Naive thymus-derived CD4-positive, alpha-beta T cell (primary cell): Measurements from ENCODE around the gene C5AR2. TPM values are rescaled to one million over a fixed set of nuclear protein-coding genes. Genes with fewer than 3 reads are reported as not detected.
A peak's percentile ranks its signal among the peaks of the same experiment; 100 is the strongest.

ENCODE experiments used
- ATAC-seq: fragments of 150-1000 bp; cut with Tn5 transposase; 2 replicates; pipeline ENCODE4 v1.10.0; 2021; ENCODE audit warnings: mild to moderate bottlenecking, moderate library complexity
- CTCF ChIA-PET: fragments of 350-600 bp; sonication (Branson Sonifier 250); formaldehyde crosslinking; loops from one replicate; lab custom pipeline; 2021; ENCODE audit warnings: antibody characterized with exemption; lab: Charles Lee
- POLR2A ChIA-PET: fragments of 350-600 bp; sonication (Branson Sonifier 250); formaldehyde crosslinking; loops from one replicate; lab custom pipeline; 2021; ENCODE audit warnings: antibody characterized with exemption, inconsistent platforms; lab: Charles Lee
- DNase-seq, 9 donors: peaks; one replicate each; pipeline versions ENCODE4 v3.0.0 to v3.0.0-alpha.2; 2020 to 2022; ENCODE audit warnings: mixed read lengths in 1 of 9
- H3K27ac ChIP-seq: one replicate; pipeline ENCODE4 v1.7.0; 2013; ENCODE audit warnings: mild to moderate bottlenecking, low read depth, low read length, moderate library complexity
- H3K27me3 ChIP-seq, 2 donors: one replicate each; pipeline ENCODE4 v1.7.0; 2013; ENCODE audit warnings: low read length in 2 of 2, mild to moderate bottlenecking in 2 of 2, moderate library complexity in 2 of 2; ENCODE audit not compliant: control insufficient read depth in 2 of 2, insufficient read depth in 2 of 2
- H3K36me3 ChIP-seq, 3 experiments: 1 replicate in 2 of 3; 2 replicates in 1 of 3; pipeline ENCODE4 v1.7.0; 2013; ENCODE audit warnings: low read length in 3 of 3, mild to moderate bottlenecking in 3 of 3, moderate library complexity in 1 of 3; ENCODE audit not compliant: insufficient read depth in 3 of 3, control insufficient read depth in 2 of 3
- H3K4me1 ChIP-seq, 2 donors: one replicate each; pipeline ENCODE4 v1.7.0; 2013; ENCODE audit warnings: low read length in 2 of 2, mild to moderate bottlenecking in 2 of 2, moderate library complexity in 1 of 2; ENCODE audit not compliant: control insufficient read depth in 2 of 2, insufficient read depth in 2 of 2
- H3K4me3 ChIP-seq: 2 replicates; pipeline ENCODE4 v1.7.0; 2013; ENCODE audit warnings: mild to moderate bottlenecking, low read length
- H3K9me3 ChIP-seq, 3 experiments: 1 replicate in 2 of 3; 2 replicates in 1 of 3; pipeline ENCODE4 v1.7.0; 2013; ENCODE audit warnings: low read length in 3 of 3; ENCODE audit not compliant: control insufficient read depth in 2 of 3
- H3K27ac Mint-ChIP-seq, 9 donors: one replicate each; pipeline ENCODE4 v1.8.0; 2020 to 2022; ENCODE audit warnings: mixed read lengths in 9 of 9, mild to moderate bottlenecking in 8 of 9, moderate library complexity in 5 of 9, inconsistent platforms in 2 of 9
- H3K27me3 Mint-ChIP-seq, 5 donors: one replicate each; pipeline ENCODE4 v1.8.0; 2021 to 2022; ENCODE audit warnings: mixed read lengths in 5 of 5, mild to moderate bottlenecking in 1 of 5
- H3K36me3 Mint-ChIP-seq, 5 donors: one replicate each; pipeline ENCODE4 v1.8.0; 2020 to 2022; ENCODE audit warnings: mixed read lengths in 5 of 5, mild to moderate bottlenecking in 3 of 5, inconsistent platforms in 1 of 5
- H3K4me1 Mint-ChIP-seq, 7 donors: one replicate each; pipeline ENCODE4 v1.8.0; 2020 to 2022; ENCODE audit warnings: mixed read lengths in 7 of 7, mild to moderate bottlenecking in 3 of 7, inconsistent platforms in 1 of 7
- H3K4me3 Mint-ChIP-seq, 10 donors: one replicate each; pipeline ENCODE4 v1.8.0; 2020 to 2022; ENCODE audit warnings: mild to moderate bottlenecking in 10 of 10, mixed read lengths in 10 of 10, moderate library complexity in 6 of 10, inconsistent platforms in 2 of 10
- H3K9me3 Mint-ChIP-seq, 11 donors: one replicate each; pipeline ENCODE4 v1.8.0; 2020 to 2022; ENCODE audit warnings: mixed read lengths in 11 of 11, mild to moderate bottlenecking in 4 of 11, inconsistent platforms in 1 of 11, moderate library complexity in 1 of 11
- intact Hi-C, 2 donors: fragments of 100-400 bp; cut with micrococcal nuclease; formaldehyde crosslinking; loops; one replicate each; pipeline ENCODE4 v1.15.1; 2023
- polyA plus RNA-seq, 2 donors: library from polyadenylated mRNA; unstranded; fragments of 300-500 nt; fragmentation: Illumina TruSeq; gene quantifications; one replicate each; pipeline ENCODE4 v1.2.3, GENCODE V29; 2021
- total RNA-seq, 6 experiments: library from RNA in 5 of 6; stranded (reverse) in 5 of 6; gene quantifications; 1 replicate in 5 of 6; 2 replicates in 1 of 6; pipeline ENCODE4 v1.2.3 and lab custom pipeline; 2021 to 2026

The C5AR2 gene
- total and polyA plus RNA-seq, 7 experiments from 2014 or later: 0.14 to 16.8 (median 0.34) TPM; not detected in 2

GRCh38 chr19:47310819-47311218, 21.2 kb upstream of the C5AR2 start:
- H3K27ac ChIP-seq: no peak overlapping the region
- Mint-ChIP-seq H3K9me3 (no peaks in the 10 kb centered on the region), H3K4me1 (peaks cover 0 to 1% (median 0%) of the 10 kb centered on the region in 7 donors), H3K27me3 (peaks cover 0 to 33% (median 20%) of the 10 kb centered on the region in 5 donors), H3K4me3 (no peak overlapping the region), H3K36me3 (no peaks in the 10 kb centered on the region), H3K27ac (no peak overlapping the region)
- POLR2A ChIA-PET: interaction anchor here (0.6 kb wide), 1 partner anchor 33 kb away, joined by 3 read pairs; no protein-coding TSS in a partner anchor
- DNase-seq (no peak), ATAC-seq (no peak)
- CTCF ChIA-PET: no interaction called here
- no peak overlapping the region for H3K4me3 ChIP-seq
- no peaks in the 10 kb centered on the region for H3K9me3 ChIP-seq
- H3K36me3 ChIP-seq: no peaks in the 10 kb centered on the region
- H3K27me3 ChIP-seq: no peaks in the 10 kb centered on the region
- intact Hi-C loops: no loop called here
- no peaks in the 10 kb centered on the region for H3K4me1 ChIP-seq

GRCh38 chr19:47312366-47313006, 19.5 kb upstream of the C5AR2 start:
- DNase-seq: no peak
- H3K4me1 Mint-ChIP-seq: peaks cover 0 to 3% (median 0%) of the 10 kb centered on the region in 7 donors
- H3K36me3 Mint-ChIP-seq: no peaks in the 10 kb centered on the region
- H3K4me3 Mint-ChIP-seq: no peak overlapping the region
- no peaks in the 10 kb centered on the region for H3K27me3 ChIP-seq
- intact Hi-C loops: no loop called here
- H3K27ac Mint-ChIP-seq: no peak overlapping the region
- ChIA-PET POLR2A (no interaction called here), CTCF (no interaction called here)
- no peaks in the 10 kb centered on the region for H3K4me1 ChIP-seq
- no peak overlapping the region for H3K4me3 ChIP-seq
- ATAC-seq: no peak
- H3K9me3 ChIP-seq: no peaks in the 10 kb centered on the region
- H3K27me3 Mint-ChIP-seq: peaks cover under 1 to 38% (median 17%) of the 10 kb centered on the region in 5 donors
- H3K9me3 Mint-ChIP-seq: no peaks in the 10 kb centered on the region
- no peak overlapping the region for H3K27ac ChIP-seq
- H3K36me3 ChIP-seq: no peaks in the 10 kb centered on the region

GRCh38 chr19:47313754-47314295, 18.1 kb upstream of the C5AR2 start:
- CTCF ChIA-PET: no interaction called here
- no peaks in the 10 kb centered on the region for H3K36me3 ChIP-seq
- ATAC-seq (no peak), DNase-seq (no peak)
- intact Hi-C loops: no loop called here
- POLR2A ChIA-PET: no interaction called here
- peaks cover 0 to 3% (median 0%) of the 10 kb centered on the region in 7 donors for H3K4me1 Mint-ChIP-seq
- H3K9me3 Mint-ChIP-seq: no peaks in the 10 kb centered on the region
- H3K4me1 ChIP-seq: no peaks in the 10 kb centered on the region
- H3K27ac ChIP-seq: no peak overlapping the region
- no peak overlapping the region for H3K27ac Mint-ChIP-seq
- no peaks in the 10 kb centered on the region for H3K36me3 Mint-ChIP-seq
- H3K27me3 Mint-ChIP-seq: peaks cover 2 to 37% (median 21%) of the 10 kb centered on the region in 5 donors
- H3K4me3 Mint-ChIP-seq: no peak overlapping the region
- no peak overlapping the region for H3K4me3 ChIP-seq
- no peaks in the 10 kb centered on the region for H3K27me3 ChIP-seq
- no peaks in the 10 kb centered on the region for H3K9me3 ChIP-seq

- Mint-ChIP-seq H3K4me1 (peaks cover 0 to 4% (median 0%) of the 10 kb centered on the region in 7 donors), H3K27me3 (peaks cover 2 to 29% (median 21%) of the 10 kb centered on the region in 5 donors), H3K4me3 (no peak overlapping the region), H3K27ac (peak overlapping the region in 1 of 9 donors; percentile 18), H3K9me3 (no peaks in the 10 kb centered on the region), H3K36me3 (no peaks in the 10 kb centered on the region)
- Histone ChIP-seq H3K9me3 (no peaks in the 10 kb centered on the region), H3K4me1 (no peaks in the 10 kb centered on the region), H3K4me3 (no peak overlapping the region), H3K27ac (no peak overlapping the region), H3K36me3 (no peaks in the 10 kb centered on the region), H3K27me3 (no peaks in the 10 kb centered on the region)
- DNase-seq (no peak), ATAC-seq (peak; percentile 93)
- intact Hi-C loops: no loop called here
- ChIA-PET POLR2A (no interaction called here), CTCF (interaction anchor here (0.9 kb wide), 1 partner anchor 10 kb away, joined by 3 read pairs; no protein-coding TSS in a partner anchor)
Measured at GRCh38 chr19:47315125-47315821, 16.7 kb upstream of the C5AR2 start.

GRCh38 chr19:47316513-47316912, 15.5 kb upstream of the C5AR2 start:
- DNase-seq: no peak
- Histone ChIP-seq H3K27ac (no peak overlapping the region), H3K9me3 (no peaks in the 10 kb centered on the region), H3K4me1 (no peaks in the 10 kb centered on the region), H3K36me3 (no peaks in the 10 kb centered on the region), H3K27me3 (no peaks in the 10 kb centered on the region), H3K4me3 (no peak overlapping the region)
- POLR2A ChIA-PET: no interaction called here
- Mint-ChIP-seq H3K36me3 (peaks cover 0 to 6% (median 0%) of the 10 kb centered on the region in 5 donors), H3K27ac (no peak overlapping the region), H3K9me3 (peaks cover 0 to 1% (median 0%) of the 10 kb centered on the region in 11 donors), H3K4me3 (no peak overlapping the region), H3K4me1 (peaks cover 0 to 4% (median 0%) of the 10 kb centered on the region in 7 donors), H3K27me3 (peaks cover 2 to 28% (median 25%) of the 10 kb centered on the region in 5 donors)
- intact Hi-C loops: no loop called here
- CTCF ChIA-PET: no interaction called here
- no peak for ATAC-seq

GRCh38 chr19:47319923-47320871, 11.8 kb upstream of the C5AR2 start:
- ChIA-PET CTCF (interaction anchor here (1.1 kb wide), 1 partner anchor 29 kb away, joined by 3 read pairs; the partner anchor contains the start of gene DHX34), POLR2A (no interaction called here)
- H3K27me3 Mint-ChIP-seq: peaks cover 8 to 40% (median 34%) of the 10 kb centered on the region in 5 donors
- Histone ChIP-seq H3K36me3 (no peaks in the 10 kb centered on the region), H3K4me3 (no peak overlapping the region), H3K27me3 (no peaks in the 10 kb centered on the region), H3K9me3 (no peaks in the 10 kb centered on the region), H3K27ac (no peak overlapping the region), H3K4me1 (no peaks in the 10 kb centered on the region)
- no peak for DNase-seq
- intact Hi-C loops: no loop called here
- peaks cover 0 to 7% (median 0%) of the 10 kb centered on the region in 11 donors for H3K9me3 Mint-ChIP-seq
- peaks cover 0 to 12% (median 0%) of the 10 kb centered on the region in 7 donors for H3K4me1 Mint-ChIP-seq
- no peak overlapping the region for H3K27ac Mint-ChIP-seq
- H3K36me3 Mint-ChIP-seq: peaks cover 0 to 10% (median 3%) of the 10 kb centered on the region in 5 donors
- no peak overlapping the region for H3K4me3 Mint-ChIP-seq
- no peak for ATAC-seq
